ENCODE measurements around the gene BRSK2.
A peak's percentile ranks its signal among the peaks of the same experiment; 100 is the strongest.

Gene BRSK2

GRCh38 chr11:1397146-1397861, 7.6 kb downstream of the BRSK2 start:
- no peak for DNase-seq

- DNase-seq: no peak
Measured at GRCh38 chr11:1397862-1398527, 8.3 kb downstream of the BRSK2 start.

GRCh38 chr11:1398528-1399235, 8.9 kb downstream of the BRSK2 start:
- DNase-seq: no peak

- no peak for DNase-seq
Measured at GRCh38 chr11:1399386-1400316, 9.9 kb downstream of the BRSK2 start.

- no peak for DNase-seq
Measured at GRCh38 chr11:1400317-1401170, 10.8 kb downstream of the BRSK2 start.

- no peak for DNase-seq
Measured at GRCh38 chr11:1401171-1401445, 11.4 kb downstream of the BRSK2 start.

GRCh38 chr11:1401656-1402221, 12.0 kb downstream of the BRSK2 start:
- peak; percentile 58 for DNase-seq

- no peak for DNase-seq
Measured at GRCh38 chr11:1402355-1403077, 12.8 kb downstream of the BRSK2 start.

GRCh38 chr11:1403078-1403620, 13.4 kb downstream of the BRSK2 start:
- DNase-seq: no peak

- no peak for DNase-seq
Measured at GRCh38 chr11:1403721-1404460, 14.2 kb downstream of the BRSK2 start.

- DNase-seq: no peak
Measured at GRCh38 chr11:1404461-1405185, 14.9 kb downstream of the BRSK2 start.

- no peak for DNase-seq
Measured at GRCh38 chr11:1405186-1406020, 15.7 kb downstream of the BRSK2 start.

- DNase-seq: no peak
Measured at GRCh38 chr11:1406571-1407485, 17.1 kb downstream of the BRSK2 start.

- DNase-seq: no peak
Measured at GRCh38 chr11:1407668-1408067, 17.9 kb downstream of the BRSK2 start.

- DNase-seq: no peak
Measured at GRCh38 chr11:1408346-1408745, 18.6 kb downstream of the BRSK2 start.

- no peak for DNase-seq
Measured at GRCh38 chr11:1409108-1409851, 19.5 kb downstream of the BRSK2 start.
